Cardiac muscle cell (in vitro differentiated cells and primary cell): Measurements from ENCODE around the gene DNAH7. TPM values are rescaled to one million over a fixed set of nuclear protein-coding genes. Genes with fewer than 3 reads are reported as not detected.
A peak's percentile ranks its signal among the peaks of the same experiment; 100 is the strongest.

Source experiments
- DNase-seq, 2 donors: peaks; one replicate each; pipeline versions ENCODE4 v3.0.0 to v3.0.0-alpha.2; 2010 to 2017; ENCODE audit warnings: low read depth in 1 of 2, low spot score in 1 of 2
- H3K27ac ChIP-seq: fragments of 200-600 bp; sonication (generic); 2 replicates; pipeline ENCODE4 v1.5.1; 2016
- H3K27me3 ChIP-seq: fragments of 200-600 bp; sonication (generic); 2 replicates; pipeline ENCODE4 v1.6.0; 2016; ENCODE audit warnings: control low read depth
- H3K36me3 ChIP-seq: fragments of 200-600 bp; sonication (generic); 2 replicates; pipeline ENCODE4 v1.5.1; 2016; ENCODE audit warnings: control low read depth
- H3K4me1 ChIP-seq: fragments of 200-600 bp; sonication (generic); 2 replicates; pipeline ENCODE4 v1.8.1; 2017; ENCODE audit warnings: low read depth, mild to moderate bottlenecking, mixed run types
- H3K4me3 ChIP-seq: fragments of 200-600 bp; sonication (generic); 2 replicates; pipeline ENCODE4 v1.5.1; 2016; ENCODE audit warnings: mild to moderate bottlenecking
- H3K9me3 ChIP-seq: fragments of 200-600 bp; sonication (generic); 2 replicates; pipeline ENCODE4 v1.5.1; 2017; ENCODE audit warnings: low read depth, mild to moderate bottlenecking, control low read depth
- polyA plus RNA-seq: library from polyadenylated mRNA; unstranded; fragments of >200 nt; fragmentation: Nextera tagmentation; extraction: Ambion mirVana; gene quantifications from 2 replicates; pipeline ENCODE4 v1.2.1, GENCODE V29; 2016
- total RNA-seq: library from RNA; depleted of rRNA; stranded (reverse); fragments of >200 nt; gene quantifications from 2 replicates; pipeline ENCODE4 v1.2.3, GENCODE V29; 2016
- TF ChIP-seq, protein P1 (sequence below): IDR thresholded peaks from 2 replicates; pipeline ENCODE4 v1.5.1; 2012; ENCODE audit warnings: low read depth, mild to moderate bottlenecking, low read length

The DNAH7 gene
- total and polyA plus RNA-seq, 2 experiments from 2014 or later, result 0.75 to 1.8 TPM

DNA sequence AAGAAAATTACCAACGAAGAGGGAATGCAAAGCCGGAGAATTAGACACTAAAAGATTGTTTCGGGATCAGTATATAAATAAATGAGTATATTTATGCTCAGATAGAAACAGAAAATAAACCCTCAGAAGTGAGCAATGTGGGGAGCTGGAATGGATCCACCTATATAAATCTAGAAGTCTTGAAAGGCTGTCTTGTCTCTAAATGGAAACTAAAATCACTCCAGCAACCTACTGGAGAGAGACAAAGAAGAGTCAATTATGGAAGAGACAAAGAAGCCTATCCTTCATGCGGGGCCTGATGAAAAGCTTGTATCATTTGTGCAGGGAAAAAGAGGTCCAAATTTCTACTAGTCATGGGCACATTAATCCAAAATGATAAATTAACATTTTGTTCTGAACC lies 158.1 kb downstream of the DNAH7 start:
- no peaks in the 10 kb centered on the region for H3K27me3 ChIP-seq
- TF ChIP-seq, protein P1, sequence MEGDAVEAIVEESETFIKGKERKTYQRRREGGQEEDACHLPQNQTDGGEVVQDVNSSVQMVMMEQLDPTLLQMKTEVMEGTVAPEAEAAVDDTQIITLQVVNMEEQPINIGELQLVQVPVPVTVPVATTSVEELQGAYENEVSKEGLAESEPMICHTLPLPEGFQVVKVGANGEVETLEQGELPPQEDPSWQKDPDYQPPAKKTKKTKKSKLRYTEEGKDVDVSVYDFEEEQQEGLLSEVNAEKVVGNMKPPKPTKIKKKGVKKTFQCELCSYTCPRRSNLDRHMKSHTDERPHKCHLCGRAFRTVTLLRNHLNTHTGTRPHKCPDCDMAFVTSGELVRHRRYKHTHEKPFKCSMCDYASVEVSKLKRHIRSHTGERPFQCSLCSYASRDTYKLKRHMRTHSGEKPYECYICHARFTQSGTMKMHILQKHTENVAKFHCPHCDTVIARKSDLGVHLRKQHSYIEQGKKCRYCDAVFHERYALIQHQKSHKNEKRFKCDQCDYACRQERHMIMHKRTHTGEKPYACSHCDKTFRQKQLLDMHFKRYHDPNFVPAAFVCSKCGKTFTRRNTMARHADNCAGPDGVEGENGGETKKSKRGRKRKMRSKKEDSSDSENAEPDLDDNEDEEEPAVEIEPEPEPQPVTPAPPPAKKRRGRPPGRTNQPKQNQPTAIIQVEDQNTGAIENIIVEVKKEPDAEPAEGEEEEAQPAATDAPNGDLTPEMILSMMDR, result no peak
- no peak overlapping the region for H3K4me3 ChIP-seq
- H3K27ac ChIP-seq, result no peak overlapping the region
- H3K36me3 ChIP-seq, result no peaks in the 10 kb centered on the region
- no peaks in the 10 kb centered on the region for H3K9me3 ChIP-seq
- H3K4me1 ChIP-seq, result no peaks in the 10 kb centered on the region
- DNase-seq, result no peak

DNA sequence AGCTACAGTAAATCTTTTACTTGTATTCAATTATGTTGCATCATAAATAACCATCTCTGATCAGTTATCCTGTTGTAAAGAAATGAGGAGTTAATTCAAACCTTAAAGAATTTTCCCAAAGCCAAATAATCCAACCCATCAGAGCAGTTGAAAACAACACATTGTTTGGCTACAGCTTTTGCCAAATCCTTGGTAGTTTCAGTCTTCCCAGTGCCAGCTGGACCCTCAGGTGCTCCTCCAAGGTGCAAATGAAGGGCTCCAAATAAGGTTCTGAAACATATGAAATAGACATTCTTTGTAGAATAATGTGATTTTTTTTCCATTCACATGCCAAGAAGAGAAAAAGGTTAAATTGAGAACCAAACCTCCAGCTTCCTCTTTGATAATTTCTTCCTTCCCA lies 158.7 kb downstream of the DNAH7 start:
- TF ChIP-seq, protein P1, result no peak
- Histone ChIP-seq H3K36me3 (no peaks in the 10 kb centered on the region), H3K27me3 (no peaks in the 10 kb centered on the region), H3K4me3 (no peak overlapping the region), H3K4me1 (no peaks in the 10 kb centered on the region), H3K9me3 (no peaks in the 10 kb centered on the region), H3K27ac (no peak overlapping the region)
- DNase-seq, result no peak

DNA sequence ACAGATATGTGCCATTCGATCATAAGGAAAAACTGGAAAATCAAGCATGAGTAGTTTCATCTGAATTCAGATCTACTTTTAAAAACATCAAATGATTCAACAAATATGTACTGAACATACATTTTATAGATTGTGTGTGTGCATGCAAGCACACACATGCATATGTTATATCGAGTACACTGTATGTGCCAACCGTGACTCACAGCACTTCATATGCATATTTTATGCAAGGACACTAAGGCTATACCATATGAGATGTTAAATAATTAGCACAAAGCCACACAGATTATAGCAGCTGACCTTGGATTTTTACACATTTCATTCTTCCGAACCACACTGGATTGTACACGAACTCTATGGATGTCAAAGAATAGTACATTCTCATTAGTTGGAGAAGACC lies 161.2 kb downstream of the DNAH7 start:
- Histone ChIP-seq H3K4me3 (no peak overlapping the region), H3K9me3 (no peaks in the 10 kb centered on the region), H3K4me1 (no peaks in the 10 kb centered on the region), H3K27ac (no peak overlapping the region), H3K27me3 (no peaks in the 10 kb centered on the region), H3K36me3 (no peaks in the 10 kb centered on the region)
- no peak for DNase-seq
- TF ChIP-seq, protein P1, result no peak

DNA sequence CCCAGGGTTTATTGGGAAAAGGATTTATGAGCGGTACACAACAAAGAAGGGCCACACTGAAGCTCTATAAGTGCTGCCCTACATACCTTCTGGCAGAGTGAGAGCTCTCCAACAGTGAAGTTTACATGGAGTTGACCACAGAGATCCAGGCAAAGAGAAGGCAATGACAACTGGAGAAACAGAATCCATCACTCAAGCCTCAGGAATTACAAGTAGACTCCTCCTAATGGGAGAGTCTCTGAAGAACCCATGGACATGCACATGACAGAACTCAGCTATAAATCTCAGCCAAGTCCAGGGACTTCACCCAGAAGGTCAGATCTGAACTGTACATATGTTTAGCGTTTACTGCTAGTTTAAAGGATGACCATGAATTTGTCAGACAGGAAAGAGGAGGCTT lies 164.7 kb downstream of the DNAH7 start:
- Histone ChIP-seq H3K36me3 (no peaks in the 10 kb centered on the region), H3K4me3 (no peak overlapping the region), H3K4me1 (no peaks in the 10 kb centered on the region), H3K27me3 (no peaks in the 10 kb centered on the region), H3K27ac (no peak overlapping the region), H3K9me3 (no peaks in the 10 kb centered on the region)
- TF ChIP-seq, protein P1, result no peak
- no peak for DNase-seq

DNA sequence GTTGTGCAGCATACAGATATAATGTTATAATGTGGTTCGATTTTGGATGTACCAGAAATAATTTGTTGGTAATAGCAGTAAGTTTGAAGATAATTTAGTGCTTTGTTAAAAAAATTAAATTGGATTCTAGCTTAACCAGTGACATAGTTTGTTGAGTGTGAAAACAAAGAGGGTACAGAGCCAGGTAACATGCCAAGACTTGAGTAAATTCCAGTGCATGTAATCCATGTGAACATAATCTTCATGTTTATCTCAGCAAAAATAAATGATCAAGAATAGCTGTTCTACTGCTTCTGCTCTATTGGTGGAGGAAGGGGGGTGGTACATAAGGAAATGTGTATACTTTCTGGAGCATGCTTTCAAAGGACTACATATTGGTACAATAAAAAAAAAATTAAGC lies 165.8 kb downstream of the DNAH7 start:
- H3K4me1 ChIP-seq, result no peaks in the 10 kb centered on the region
- no peaks in the 10 kb centered on the region for H3K9me3 ChIP-seq
- no peak overlapping the region for H3K4me3 ChIP-seq
- H3K36me3 ChIP-seq, result no peaks in the 10 kb centered on the region
- TF ChIP-seq, protein P1, result no peak
- DNase-seq, result no peak
- H3K27me3 ChIP-seq, result no peaks in the 10 kb centered on the region
- H3K27ac ChIP-seq, result no peak overlapping the region

DNA sequence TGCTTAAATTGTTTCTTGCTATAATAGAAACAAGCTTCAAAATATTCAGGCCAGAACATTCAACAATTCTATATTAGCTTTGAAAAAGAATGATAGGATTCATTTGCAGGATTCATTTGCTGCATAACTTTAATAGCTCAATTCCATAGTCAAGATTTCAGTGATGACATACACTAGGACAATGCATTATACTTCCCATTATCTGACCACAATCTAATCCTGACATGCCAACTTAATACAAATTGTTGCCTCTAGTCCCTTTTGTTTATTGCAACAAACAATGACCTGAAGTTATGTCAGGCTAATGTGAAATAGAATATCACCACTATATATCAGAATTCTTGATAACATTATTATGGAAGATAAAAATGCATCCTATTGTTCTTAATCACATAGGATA lies 169.4 kb downstream of the DNAH7 start:
- Histone ChIP-seq H3K9me3 (no peaks in the 10 kb centered on the region), H3K36me3 (no peaks in the 10 kb centered on the region), H3K27ac (no peak overlapping the region), H3K4me1 (no peaks in the 10 kb centered on the region), H3K27me3 (no peaks in the 10 kb centered on the region), H3K4me3 (no peak overlapping the region)
- peak in 1 of 2 donors; percentile 9 for DNase-seq
- TF ChIP-seq, protein P1, result no peak
